ENCODE measurements around the gene KBTBD3.

The KBTBD3 gene, protein sequence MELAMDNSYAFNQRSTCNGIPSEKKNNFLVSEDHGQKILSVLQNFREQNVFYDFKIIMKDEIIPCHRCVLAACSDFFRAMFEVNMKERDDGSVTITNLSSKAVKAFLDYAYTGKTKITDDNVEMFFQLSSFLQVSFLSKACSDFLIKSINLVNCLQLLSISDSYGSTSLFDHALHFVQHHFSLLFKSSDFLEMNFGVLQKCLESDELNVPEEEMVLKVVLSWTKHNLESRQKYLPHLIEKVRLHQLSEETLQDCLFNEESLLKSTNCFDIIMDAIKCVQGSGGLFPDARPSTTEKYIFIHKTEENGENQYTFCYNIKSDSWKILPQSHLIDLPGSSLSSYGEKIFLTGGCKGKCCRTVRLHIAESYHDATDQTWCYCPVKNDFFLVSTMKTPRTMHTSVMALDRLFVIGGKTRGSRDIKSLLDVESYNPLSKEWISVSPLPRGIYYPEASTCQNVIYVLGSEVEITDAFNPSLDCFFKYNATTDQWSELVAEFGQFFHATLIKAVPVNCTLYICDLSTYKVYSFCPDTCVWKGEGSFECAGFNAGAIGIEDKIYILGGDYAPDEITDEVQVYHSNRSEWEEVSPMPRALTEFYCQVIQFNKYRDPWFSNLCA

DNA sequence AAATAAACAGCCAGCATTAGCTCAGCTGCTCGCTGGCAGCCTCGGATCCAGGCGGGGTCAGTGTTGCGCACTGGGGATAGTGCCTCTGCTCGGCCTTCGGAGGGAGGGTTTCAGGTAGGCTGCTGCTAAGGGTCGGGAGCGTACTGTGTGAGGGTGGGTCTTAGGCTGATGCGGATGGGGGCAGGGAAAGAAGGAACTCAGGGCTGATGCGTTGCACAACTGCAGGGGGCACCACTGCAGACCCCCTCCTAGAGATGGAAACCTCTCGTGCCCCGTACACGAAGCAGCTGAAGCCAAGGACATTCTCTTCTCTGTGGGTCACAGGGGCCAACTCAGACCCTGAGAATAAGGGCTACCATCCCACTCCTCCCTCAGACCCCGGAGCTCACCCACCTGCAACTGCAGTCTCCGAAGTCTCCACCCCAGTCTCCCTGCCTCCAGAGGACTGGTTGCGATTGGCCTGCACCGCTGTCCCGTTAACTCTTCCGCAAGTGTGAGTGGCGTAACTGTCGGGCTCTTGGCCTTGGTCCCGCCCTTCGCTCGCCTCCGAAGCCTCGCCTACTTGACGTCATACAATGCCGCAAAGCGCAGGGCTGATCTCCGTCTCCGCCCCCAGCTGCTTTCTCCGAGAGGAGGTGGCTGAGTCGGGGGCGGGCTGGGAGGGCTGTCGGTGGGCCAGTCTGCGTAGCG lies at the start of gene KBTBD3:
KBTBD3 (minus strand) TSS at position 429 of the 690 bp plus-strand sequence. CDS start 18,250 bp downstream, outside the sequence.
- TF ChIP-seq, protein P1, sequence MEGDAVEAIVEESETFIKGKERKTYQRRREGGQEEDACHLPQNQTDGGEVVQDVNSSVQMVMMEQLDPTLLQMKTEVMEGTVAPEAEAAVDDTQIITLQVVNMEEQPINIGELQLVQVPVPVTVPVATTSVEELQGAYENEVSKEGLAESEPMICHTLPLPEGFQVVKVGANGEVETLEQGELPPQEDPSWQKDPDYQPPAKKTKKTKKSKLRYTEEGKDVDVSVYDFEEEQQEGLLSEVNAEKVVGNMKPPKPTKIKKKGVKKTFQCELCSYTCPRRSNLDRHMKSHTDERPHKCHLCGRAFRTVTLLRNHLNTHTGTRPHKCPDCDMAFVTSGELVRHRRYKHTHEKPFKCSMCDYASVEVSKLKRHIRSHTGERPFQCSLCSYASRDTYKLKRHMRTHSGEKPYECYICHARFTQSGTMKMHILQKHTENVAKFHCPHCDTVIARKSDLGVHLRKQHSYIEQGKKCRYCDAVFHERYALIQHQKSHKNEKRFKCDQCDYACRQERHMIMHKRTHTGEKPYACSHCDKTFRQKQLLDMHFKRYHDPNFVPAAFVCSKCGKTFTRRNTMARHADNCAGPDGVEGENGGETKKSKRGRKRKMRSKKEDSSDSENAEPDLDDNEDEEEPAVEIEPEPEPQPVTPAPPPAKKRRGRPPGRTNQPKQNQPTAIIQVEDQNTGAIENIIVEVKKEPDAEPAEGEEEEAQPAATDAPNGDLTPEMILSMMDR (IDR thresholded peaks at IDR 0.05; ENCODE audit: control extremely low read depth, extremely low read depth, low read depth, missing control alignments): peak; percentile 37
- ChIA-PET POLR2A (interaction anchor here (0.8 kb wide), 1 partner anchor 14 kb away, joined by 4 read pairs; no protein-coding TSS in a partner anchor), CTCF (interaction anchor here (0.6 to 3.5 kb wide), 9 partner anchors 10 to 58 kb away, joined by 3 to 26 read pairs (median 4); no protein-coding TSS in a partner anchor)

DNA sequence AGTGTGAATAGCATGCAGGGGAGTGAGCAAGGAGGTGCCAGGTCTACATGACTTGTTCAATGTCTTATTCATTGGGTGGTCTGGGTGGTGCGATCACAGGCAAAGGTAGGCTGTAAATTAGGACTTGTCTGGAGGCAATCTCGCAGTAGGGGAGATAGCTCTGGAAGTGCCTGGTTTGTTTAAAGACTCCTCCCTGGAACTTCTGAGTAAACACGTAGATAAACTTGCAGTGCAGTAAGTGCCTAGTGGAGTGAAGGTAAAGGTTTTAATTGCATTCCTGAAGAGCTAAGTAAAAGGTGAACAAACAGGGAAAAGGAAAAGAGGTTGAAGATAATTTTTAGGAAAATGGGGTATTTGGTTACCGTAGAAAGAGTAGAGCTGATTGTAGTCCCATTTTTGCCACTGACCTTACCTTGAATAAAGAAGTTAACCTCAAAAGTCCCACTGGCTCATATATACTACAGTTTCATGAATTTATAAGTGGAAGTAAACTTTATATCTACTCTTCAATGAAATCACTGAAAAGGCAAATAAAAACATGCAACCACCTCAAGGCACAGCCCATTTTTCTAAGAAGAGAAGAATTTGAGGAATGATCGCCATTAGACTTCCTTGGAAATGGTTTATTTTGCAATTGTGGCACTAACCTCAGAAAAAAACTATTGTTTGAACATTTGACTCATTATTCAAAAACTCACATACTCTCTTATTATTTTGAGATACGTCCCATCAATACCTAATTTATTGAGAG lies 44.6 kb upstream of the KBTBD3 start:
- ChIA-PET POLR2A (no interaction called here), CTCF (no interaction called here)
- TF ChIP-seq, protein P1 (IDR thresholded peaks at IDR 0.05; ENCODE audit: control extremely low read depth, extremely low read depth, low read depth, missing control alignments): no peak
- DNase-seq (ENCODE audit: extremely low spot score): no peak

More for the DNA sequence above, at the start of gene KBTBD3:
- peak; percentile 93 for DNase-seq (ENCODE audit: extremely low spot score)

- CTCF ChIA-PET: interaction anchor here (1.7 to 1.9 kb wide), 2 partner anchors 15 to 19 kb away, joined by 6 to 7 read pairs; no protein-coding TSS in a partner anchor
- POLR2A ChIA-PET: no interaction called here
- no peak for DNase-seq (ENCODE audit: extremely low spot score)
Observed at GRCh38 chr11:106105986-106106385, 28.8 kb upstream of the KBTBD3 start.

GRCh38 chr11:106101819-106102218 lies 24.7 kb upstream of the KBTBD3 start:
- no peak for DNase-seq (ENCODE audit: extremely low spot score)
- POLR2A ChIA-PET: no interaction called here
- TF ChIP-seq, protein P1 (IDR thresholded peaks at IDR 0.05; ENCODE audit: control extremely low read depth, extremely low read depth, low read depth, missing control alignments): no peak
- CTCF ChIA-PET: interaction anchor here (1.4 to 3.3 kb wide), 2 partner anchors 10 to 14 kb away, joined by 3 to 12 read pairs; no protein-coding TSS in a partner anchor

More at GRCh38 chr11:106105986-106106385, 28.8 kb upstream of the KBTBD3 start:
- TF ChIP-seq, protein P1 (IDR thresholded peaks at IDR 0.05; ENCODE audit: control extremely low read depth, extremely low read depth, low read depth, missing control alignments): no peak

DNA sequence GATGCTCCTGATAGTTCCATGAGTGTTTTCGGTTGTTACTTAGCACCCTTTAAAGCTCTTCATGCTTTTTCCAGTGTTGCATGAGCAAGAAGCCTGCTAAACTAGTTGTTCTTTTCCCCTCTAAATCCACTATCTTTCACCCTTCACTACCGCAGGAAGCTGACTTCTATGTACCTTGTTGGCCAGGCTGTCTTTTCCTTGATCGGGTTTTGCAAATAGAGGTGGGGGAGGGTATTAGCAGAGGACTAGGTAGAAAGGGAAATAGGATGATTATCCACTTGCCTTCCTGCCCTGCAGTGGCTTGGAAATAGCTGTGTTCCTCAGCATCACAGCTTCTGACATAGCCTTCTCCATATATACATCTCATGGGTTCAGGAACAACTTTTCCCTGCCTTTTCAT lies 24.2 kb upstream of the KBTBD3 start:
- DNase-seq (ENCODE audit: extremely low spot score): no peak
- ChIA-PET POLR2A (no interaction called here), CTCF (interaction anchor here (1.4 to 3.3 kb wide), 2 partner anchors 10 to 14 kb away, joined by 3 to 12 read pairs; no protein-coding TSS in a partner anchor)
- TF ChIP-seq, protein P1 (IDR thresholded peaks at IDR 0.05; ENCODE audit: control extremely low read depth, extremely low read depth, low read depth, missing control alignments): no peak
